Heart right ventricle (tissue), 16 donors: ENCODE data around the gene RAI14. TPM values are rescaled to one million over a fixed set of nuclear protein-coding genes. Genes with fewer than 3 reads are reported as not detected.

ENCODE experiments used
- ATAC-seq, 8 donors: fragments of 200-7000 bp; cut with Tn5 transposase; one replicate each; pipeline ENCODE4 v1.9.1; 2020; ENCODE audit warnings: mild to moderate bottlenecking in 8 of 8, moderate library complexity in 8 of 8, moderate number of reproducible peaks in 1 of 8
- DNase-seq, 2 donors: peaks; one replicate each; pipeline ENCODE4 v3.0.0-alpha.2; 2020
- H3K27ac ChIP-seq, 10 donors: fragments of 200-600 bp; sonication (generic) in 2 of 10; one replicate each; pipeline versions ENCODE4 v1.5.0 to v1.8.0; 2020 to 2022; ENCODE audit warnings: mild to moderate bottlenecking in 3 of 10
- H3K27me3 ChIP-seq, 7 donors: fragments of 200-600 bp; one replicate each; pipeline ENCODE4 v1.8.0; 2021 to 2022; ENCODE audit warnings: mild to moderate bottlenecking in 2 of 7
- H3K36me3 ChIP-seq, 9 donors: fragments of 200-600 bp; sonication (generic) in 1 of 9; one replicate each; pipeline versions ENCODE4 v1.5.0 to v1.8.0; 2020 to 2022; ENCODE audit warnings: mild to moderate bottlenecking in 2 of 9
- H3K4me1 ChIP-seq, 9 donors: fragments of 200-600 bp; sonication (generic) in 1 of 9; one replicate each; pipeline versions ENCODE4 v1.5.0 to v1.8.0; 2020 to 2022; ENCODE audit warnings: mild to moderate bottlenecking in 4 of 9
- H3K4me3 ChIP-seq, 10 donors: fragments of 200-600 bp; sonication (generic) in 2 of 10; one replicate each; pipeline versions ENCODE4 v1.5.0 to v1.8.0; 2020 to 2022; ENCODE audit warnings: mild to moderate bottlenecking in 7 of 10, moderate library complexity in 2 of 10
- H3K9me3 ChIP-seq, 11 donors: fragments of 200-600 bp in 10 of 11; sonication (generic) in 2 of 11; one replicate each; pipeline versions ENCODE4 v1.5.0 to v1.8.0; 2013 to 2022; ENCODE audit warnings: mild to moderate bottlenecking in 2 of 11, control low read depth in 1 of 11, moderate library complexity in 1 of 11
- WGBS, 2 donors: extraction: QIAGEN DNeasy Blood & Tissue Kit; methylation state at CpG; one replicate each; pipeline ENCODE4 v1.1.7; 2013; ENCODE audit warnings: inconsistent platforms in 1 of 2; 5-methylcytosine and 5-hydroxymethylcytosine counted together
- intact Hi-C, 10 donors: fragments of 100-400 bp; cut with DNase I; formaldehyde crosslinking; loops; one replicate each; pipeline versions ENCODE4 v1.11.1 to v1.14.2; 2022
- polyA plus RNA-seq, 2 donors: library from polyadenylated mRNA; stranded (reverse); fragments of 200-250 nt; gene quantifications; one replicate each; pipeline ENCODE4 v1.2.3, GENCODE V29; 2013
- total RNA-seq, 10 donors: library from RNA; stranded (reverse); fragmentation: NEBNext Ultra II Directional in 3 of 10; extraction: Animal tissue kit (Norgen Biotek cat#: 25700) in 3 of 10; gene quantifications; one replicate each; pipeline versions ENCODE4 v1.2.1 to v1.2.4, GENCODE V29; 2021 to 2023
- TF ChIP-seq, protein P1 (sequence below), 9 donors: fragments of 200-600 bp; sonication (generic) in 2 of 9; IDR thresholded peaks; one replicate each; pipeline versions ENCODE4 v1.5.0 to v1.8.0; 2021 to 2022; ENCODE audit warnings: antibody characterized with exemption in 9 of 9, mild to moderate bottlenecking in 5 of 9, moderate library complexity in 1 of 9
- donor health status: Arrhythmogenic right ventricular cardiomyopathy.
- donor health status: ischemic (EF 13 %, LVEDD 7.1; RV severe dilation, severe dysfunction).
- donor health status: healthy with polysubstance abuse.
- donor health status: DM: no; HTN: yes; CAD: no.
- donor health status: DM: no; HTN: no; CAD: no.
- donor health status: ischemic (EF 25% LVEDD 6.9; RV normal size, moderate dysfunction).
- donor health status: ischemic (EF 25% LVEDD 5.7; RV mildly dilated, moderate dysfunction).
- donor health status: healthy.
- donor health status: DM: yes; HTN: yes; CAD: no.
- donor health status: Ischemic cardiomyopathy.
- donor health status: ischemic (EF 35%, LVEDD 5.7; RV mildly dilated, moderate dysfunction).
- donor health status: nonischemic (EF 11% LVEDD 7.7; RV severe dilation, severe dysfunction).
- donor health status: DM: yes; HTN: yes; CAD: no.
- donor health status: PGD.
- donor health status: ischemic (EF 29% LVEDD 5.4; RV normal size, mild dysfunction).
- donor health status: nonischemic (EF 23%, LVEDD 6.1; RV moderate dilation, normal function).

The RAI14 gene
- total and polyA plus RNA-seq, 12 donors, result 3.3 to 25.5 (median 9.3) TPM

DNA sequence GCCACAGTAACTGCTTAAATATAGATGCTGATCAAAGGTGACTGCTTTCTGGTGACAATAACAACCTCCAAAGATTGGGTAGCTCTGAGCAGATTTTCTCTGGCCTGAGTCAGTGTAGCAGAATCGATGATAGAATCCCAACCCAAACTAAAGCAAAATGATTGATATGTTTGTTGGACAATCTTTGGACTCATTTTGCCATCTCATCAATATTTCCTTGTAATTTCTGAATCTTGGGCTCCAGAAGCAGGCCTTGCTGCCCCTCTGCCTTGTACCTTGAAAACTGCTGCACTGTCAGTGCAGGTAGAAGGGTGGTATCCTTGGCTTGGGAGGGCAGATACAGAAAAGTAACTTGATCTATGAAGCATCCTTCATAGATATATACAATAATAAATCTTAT, 201.8 kb downstream of the RAI14 start:
- ATAC-seq (no peak), DNase-seq (no peak)
- TF ChIP-seq, protein P1, sequence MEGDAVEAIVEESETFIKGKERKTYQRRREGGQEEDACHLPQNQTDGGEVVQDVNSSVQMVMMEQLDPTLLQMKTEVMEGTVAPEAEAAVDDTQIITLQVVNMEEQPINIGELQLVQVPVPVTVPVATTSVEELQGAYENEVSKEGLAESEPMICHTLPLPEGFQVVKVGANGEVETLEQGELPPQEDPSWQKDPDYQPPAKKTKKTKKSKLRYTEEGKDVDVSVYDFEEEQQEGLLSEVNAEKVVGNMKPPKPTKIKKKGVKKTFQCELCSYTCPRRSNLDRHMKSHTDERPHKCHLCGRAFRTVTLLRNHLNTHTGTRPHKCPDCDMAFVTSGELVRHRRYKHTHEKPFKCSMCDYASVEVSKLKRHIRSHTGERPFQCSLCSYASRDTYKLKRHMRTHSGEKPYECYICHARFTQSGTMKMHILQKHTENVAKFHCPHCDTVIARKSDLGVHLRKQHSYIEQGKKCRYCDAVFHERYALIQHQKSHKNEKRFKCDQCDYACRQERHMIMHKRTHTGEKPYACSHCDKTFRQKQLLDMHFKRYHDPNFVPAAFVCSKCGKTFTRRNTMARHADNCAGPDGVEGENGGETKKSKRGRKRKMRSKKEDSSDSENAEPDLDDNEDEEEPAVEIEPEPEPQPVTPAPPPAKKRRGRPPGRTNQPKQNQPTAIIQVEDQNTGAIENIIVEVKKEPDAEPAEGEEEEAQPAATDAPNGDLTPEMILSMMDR (IDR thresholded peaks at IDR 0.05), result no peak
- no peak overlapping the region for H3K4me3 ChIP-seq
- H3K36me3 ChIP-seq, result no peaks in the 10 kb centered on the region
- no peaks in the 10 kb centered on the region for H3K27me3 ChIP-seq
- H3K4me1 ChIP-seq, result peaks cover 0 to 2% (median 0%) of the 10 kb centered on the region in 9 donors
- no peak overlapping the region for H3K27ac ChIP-seq
- intact Hi-C loops, result no loop called here
- 89 to 92% methylated on average over 1 of the region's 1 CpG for WGBS, 2 donors
- H3K9me3 ChIP-seq, result no peaks in the 10 kb centered on the region

GRCh38 chr5:34858790-34859189, 202.7 kb downstream of the RAI14 start:
- Histone ChIP-seq H3K27ac (no peak overlapping the region), H3K4me3 (no peak overlapping the region), H3K4me1 (peaks cover 0 to 10% (median 0%) of the 10 kb centered on the region in 9 donors), H3K9me3 (no peaks in the 10 kb centered on the region), H3K36me3 (no peaks in the 10 kb centered on the region), H3K27me3 (no peaks in the 10 kb centered on the region)
- ATAC-seq (no peak), DNase-seq (no peak)
- WGBS, 2 donors, result 70 to 82% methylated on average over 2 of the region's 2 CpGs
- TF ChIP-seq, protein P1 (IDR thresholded peaks at IDR 0.05), result no peak
- intact Hi-C loops, result no loop called here

GRCh38 chr5:34859253-34859652, 203.1 kb downstream of the RAI14 start:
- DNase-seq, result no peak
- no peak overlapping the region for H3K27ac ChIP-seq
- no peaks in the 10 kb centered on the region for H3K27me3 ChIP-seq
- peaks cover 0 to 12% (median 0%) of the 10 kb centered on the region in 9 donors for H3K4me1 ChIP-seq
- intact Hi-C loops, result no loop called here
- H3K4me3 ChIP-seq, result no peak overlapping the region
- TF ChIP-seq, protein P1 (IDR thresholded peaks at IDR 0.05), result no peak
- WGBS, 2 donors, result 67 to 80% methylated on average over 5 of the region's 5 CpGs
- no peak for ATAC-seq
- H3K36me3 ChIP-seq, result no peaks in the 10 kb centered on the region
- H3K9me3 ChIP-seq, result no peaks in the 10 kb centered on the region

DNA sequence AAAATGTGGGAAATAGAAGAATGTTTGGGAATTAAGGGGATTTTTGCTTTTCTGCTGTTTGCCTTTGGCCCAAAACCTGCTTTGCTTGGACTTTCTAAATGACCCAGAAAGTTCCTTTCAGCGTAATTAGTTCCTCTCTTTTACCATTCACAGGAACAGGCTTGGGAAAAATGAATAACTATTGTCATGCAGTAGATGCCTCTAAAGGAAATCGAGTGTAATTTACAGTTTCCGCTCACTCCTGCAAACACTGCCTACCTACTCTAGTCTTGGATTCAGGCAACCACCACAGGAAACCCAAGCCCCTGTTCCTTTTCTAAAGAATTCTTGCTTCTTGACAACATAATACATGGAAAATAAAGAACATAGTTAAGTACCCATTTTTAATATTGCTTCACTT, 207.8 kb downstream of the RAI14 start:
- 50 to 54% methylated on average over 3 of the region's 3 CpGs for WGBS, 2 donors
- intact Hi-C loops, result no loop called here

More for the DNA sequence above, 207.8 kb downstream of the RAI14 start:
- no peak overlapping the region for H3K27ac ChIP-seq
- no peaks in the 10 kb centered on the region for H3K9me3 ChIP-seq
- no peaks in the 10 kb centered on the region for H3K27me3 ChIP-seq
- H3K36me3 ChIP-seq, result no peaks in the 10 kb centered on the region
- H3K4me1 ChIP-seq, result peaks cover 0 to 12% (median 0%) of the 10 kb centered on the region in 9 donors
- TF ChIP-seq, protein P1 (IDR thresholded peaks at IDR 0.05), result no peak
- ATAC-seq (no peak), DNase-seq (no peak)
- H3K4me3 ChIP-seq, result no peak overlapping the region
